Fibroblast of lung (primary cell): ENCODE results near the gene PRRC2B. TPM values are rescaled to one million over a fixed set of nuclear protein-coding genes. Genes with fewer than 3 reads are reported as not detected.

Source experiments
- DNase-seq, 2 donors: peaks; one replicate each; pipeline versions ENCODE4 v3.0.0 to v3.0.0-alpha.2; 2010; ENCODE audit warnings: low read depth in 2 of 2
- H2AFZ ChIP-seq: 2 replicates; pipeline ENCODE4 v1.5.1; 2012; ENCODE audit warnings: low read length, control low read depth, inconsistent platforms
- H3K27ac ChIP-seq: 2 replicates; pipeline ENCODE4 v1.5.1; 2011; ENCODE audit warnings: low read length, control low read depth; ENCODE audit not compliant: insufficient read depth
- H3K27me3 ChIP-seq: 2 replicates; pipeline ENCODE4 v1.5.1; 2011; ENCODE audit warnings: mild to moderate bottlenecking, low read length; ENCODE audit not compliant: control insufficient read depth, insufficient read depth
- H3K36me3 ChIP-seq: 2 replicates; pipeline ENCODE4 v1.5.1; 2011; ENCODE audit warnings: low read length; ENCODE audit not compliant: control insufficient read depth, insufficient read depth
- H3K4me1 ChIP-seq: 2 replicates; pipeline ENCODE4 v1.5.1; 2011; ENCODE audit warnings: low read length; ENCODE audit not compliant: control insufficient read depth, insufficient read depth; ENCODE audit errors: extremely low read depth
- H3K4me2 ChIP-seq: 2 replicates; pipeline ENCODE4 v1.5.1; 2011; ENCODE audit warnings: low read length, control low read depth; ENCODE audit not compliant: insufficient read depth; ENCODE audit errors: extremely low read depth
- H3K4me3 ChIP-seq, 4 experiments: fragments of 200-600 bp in 1 of 4; sonication (generic) in 1 of 4; replicated peaks in 1 of 4; 2 replicates each; pipeline ENCODE4 v1.5.1; 2011 to 2016; ENCODE audit warnings: low read length in 4 of 4, low read depth in 3 of 4, mild to moderate bottlenecking in 3 of 4, control low read depth in 2 of 4, inconsistent platforms in 1 of 4, mixed read lengths in 1 of 4; ENCODE audit not compliant: insufficient read depth in 1 of 4; ENCODE audit errors: control extremely low read depth in 1 of 4
- H3K79me2 ChIP-seq: 2 replicates; pipeline ENCODE4 v1.5.1; 2012; ENCODE audit warnings: mild to moderate bottlenecking, low read length, inconsistent platforms; ENCODE audit not compliant: control insufficient read depth, insufficient read depth
- H3K9ac ChIP-seq: 2 replicates; pipeline ENCODE4 v1.5.1; 2011; ENCODE audit warnings: mild to moderate bottlenecking, low read length, control low read depth; ENCODE audit not compliant: insufficient read depth
- H3K9me3 ChIP-seq: 2 replicates; pipeline ENCODE4 v1.5.1; 2012; ENCODE audit warnings: low read depth, low read length; ENCODE audit not compliant: control insufficient read depth, insufficient read depth
- H4K20me1 ChIP-seq: 2 replicates; pipeline ENCODE4 v1.5.1; 2011; ENCODE audit warnings: low read length; ENCODE audit not compliant: control insufficient read depth, insufficient read depth; ENCODE audit errors: extremely low read depth
- CTCF ChIP-seq, 2 donors: IDR thresholded peaks in 1 of 2; conservative IDR thresholded peaks in 1 of 2; 1 replicate in 1 of 2; 2 replicates in 1 of 2; pipeline ENCODE4 v1.5.1; 2011 to 2012; ENCODE audit warnings: low read length in 2 of 2, control low read depth in 1 of 2, inconsistent platforms in 1 of 2, low read depth in 1 of 2, mild to moderate bottlenecking in 1 of 2
- EZH2 ChIP-seq: IDR thresholded peaks from 2 replicates; pipeline ENCODE4 v1.5.1; 2012; ENCODE audit warnings: low read length, control low read depth, mild to moderate bottlenecking; ENCODE audit errors: missing control alignments
- polyA plus RNA-seq, 2 donors: library from polyadenylated mRNA; depleted of rRNA in 1 of 2; stranded (reverse) in 1 of 2; unstranded in 1 of 2; fragments of >200 nt; gene quantifications; 2 replicates each; pipeline ENCODE4 v1.2.1, GENCODE V29; 2011 to 2012; ENCODE audit warnings: missing spikeins in 1 of 2
- total RNA-seq: library from RNA; depleted of rRNA; stranded (reverse); fragments of >200 nt; gene quantifications from 2 replicates; pipeline ENCODE4 v1.2.1, GENCODE V29; 2014

PRRC2B gene
- total and polyA plus RNA-seq, 2 donors (not counting 1 experiment from before 2014, with no cell fraction given), result 29.9 to 66.4 TPM

- Histone ChIP-seq H3K36me3 (no peaks in the 10 kb centered on the region), H3K27ac (peak overlapping the region; percentile 11), H3K27me3 (no peaks in the 10 kb centered on the region), H3K9me3 (no peaks in the 10 kb centered on the region), H3K4me3 (no peak overlapping the region), H3K4me1 (peaks cover 50% of the 10 kb centered on the region), H3K4me2 (peak overlapping the region; percentile 32), H3K9ac (no peak overlapping the region), H2AFZ (no peak overlapping the region), H4K20me1 (peaks cover 7% of the 10 kb centered on the region), H3K79me2 (peaks cover 94% of the 10 kb centered on the region)
- DNase-seq, result no peak
- no peak for TF ChIP-seq EZH2
- no peak for TF ChIP-seq CTCF (conservative IDR thresholded peaks at IDR 0.05 in 1 of 2, IDR thresholded peaks at IDR 0.05 in 1 of 2; ENCODE audit: low read depth in 1 of 2, low read length in 2 of 2)
Observed at GRCh38 chr9:131418143-131419025, 24.5 kb downstream of the PRRC2B start.

GRCh38 chr9:131419026-131419614, 25.2 kb downstream of the PRRC2B start:
- no peak overlapping the region for H2AFZ ChIP-seq
- H3K36me3 ChIP-seq, result no peaks in the 10 kb centered on the region
- no peaks in the 10 kb centered on the region for H3K9me3 ChIP-seq
- peaks cover 52% of the 10 kb centered on the region for H3K4me1 ChIP-seq
- H3K27me3 ChIP-seq, result no peaks in the 10 kb centered on the region
- TF ChIP-seq CTCF (conservative IDR thresholded peaks at IDR 0.05 in 1 of 2, IDR thresholded peaks at IDR 0.05 in 1 of 2; ENCODE audit: low read depth in 1 of 2, low read length in 2 of 2) (no peak), EZH2 (no peak)
- no peak overlapping the region for H3K4me3 ChIP-seq
- no peak for DNase-seq
- peaks cover 95% of the 10 kb centered on the region for H3K79me2 ChIP-seq
- peak overlapping the region; percentile 34 for H3K27ac ChIP-seq
- peaks cover 7% of the 10 kb centered on the region for H4K20me1 ChIP-seq
- peak overlapping the region; percentile 32 for H3K4me2 ChIP-seq
- H3K9ac ChIP-seq, result no peak overlapping the region

- Histone ChIP-seq H4K20me1 (peaks cover 7% of the 10 kb centered on the region), H3K79me2 (peaks cover 97% of the 10 kb centered on the region), H3K9me3 (no peaks in the 10 kb centered on the region), H3K36me3 (no peaks in the 10 kb centered on the region), H3K4me2 (no peak overlapping the region), H2AFZ (no peak overlapping the region), H3K4me3 (no peak overlapping the region), H3K4me1 (peaks cover 52% of the 10 kb centered on the region), H3K9ac (no peak overlapping the region), H3K27ac (no peak overlapping the region), H3K27me3 (no peaks in the 10 kb centered on the region)
- TF ChIP-seq EZH2, result no peak
- TF ChIP-seq CTCF (conservative IDR thresholded peaks at IDR 0.05 in 1 of 2, IDR thresholded peaks at IDR 0.05 in 1 of 2; ENCODE audit: low read depth in 1 of 2, low read length in 2 of 2), result no peak
- DNase-seq, result no peak
Observed at GRCh38 chr9:131419716-131420115, 25.8 kb downstream of the PRRC2B start.
